ENCODE data around the gene LILRB3.
"Not testable (repeated sequence)": the region's sequence is repeated elsewhere in the genome, so short reads cannot be mapped to it uniquely, and the experiment has no call there.

LILRB3 gene

GRCh38 chr19:54222474-54223276 lies at the start of gene LILRB3:
LILRB3 (minus strand) TSS chr19:54223007; CDS start chr19:54222976, 31 bp downstream.
- DNase-seq (ENCODE audit: low spot score) = not testable (repeated sequence)

GRCh38 chr19:54272181-54272580 lies 49.4 kb upstream of the LILRB3 start:
- DNase-seq (ENCODE audit: low spot score) = not testable (repeated sequence)

- not testable (repeated sequence) for DNase-seq (ENCODE audit: low spot score)
Measured at GRCh38 chr19:54271587-54271986, 48.8 kb upstream of the LILRB3 start.

- DNase-seq (ENCODE audit: low spot score) = no peak
Measured at GRCh38 chr19:54271106-54271505, 48.3 kb upstream of the LILRB3 start.

GRCh38 chr19:54268936-54269335 lies 46.1 kb upstream of the LILRB3 start:
- DNase-seq (ENCODE audit: low spot score) = no peak

GRCh38 chr19:54266133-54266532 lies 43.3 kb upstream of the LILRB3 start:
- peak; percentile 67 for DNase-seq (ENCODE audit: low spot score)

- DNase-seq (ENCODE audit: low spot score) = no peak
Measured at GRCh38 chr19:54262470-54262869, 39.7 kb upstream of the LILRB3 start.

GRCh38 chr19:54262066-54262465 lies 39.3 kb upstream of the LILRB3 start:
- no peak for DNase-seq (ENCODE audit: low spot score)

- DNase-seq (ENCODE audit: low spot score) = no peak
Measured at GRCh38 chr19:54257116-54257480, 34.3 kb upstream of the LILRB3 start, which contains the start of gene LILRB5. LILRB5 (minus strand) TSS chr19:54257273; CDS start chr19:54257193, 80 bp downstream.

GRCh38 chr19:54256250-54257115 lies 33.7 kb upstream of the LILRB3 start:
- DNase-seq (ENCODE audit: low spot score) = no peak

- no peak for DNase-seq (ENCODE audit: low spot score)
Measured at GRCh38 chr19:54255105-54255775, 32.4 kb upstream of the LILRB3 start.

GRCh38 chr19:54254195-54254906 lies 31.5 kb upstream of the LILRB3 start:
- DNase-seq (ENCODE audit: low spot score) = no peak

- no peak for DNase-seq (ENCODE audit: low spot score)
Measured at GRCh38 chr19:54253331-54254194, 30.8 kb upstream of the LILRB3 start.

GRCh38 chr19:54252845-54253244 lies 30.0 kb upstream of the LILRB3 start:
- no peak for DNase-seq (ENCODE audit: low spot score)

GRCh38 chr19:54252243-54252642 lies 29.4 kb upstream of the LILRB3 start:
- DNase-seq (ENCODE audit: low spot score) = no peak

- DNase-seq (ENCODE audit: low spot score) = no peak
Measured at GRCh38 chr19:54248016-54248601, 25.3 kb upstream of the LILRB3 start.

GRCh38 chr19:54247106-54247930 lies 24.5 kb upstream of the LILRB3 start:
- no peak for DNase-seq (ENCODE audit: low spot score)

- no peak for DNase-seq (ENCODE audit: low spot score)
Measured at GRCh38 chr19:54245936-54246335, 23.1 kb upstream of the LILRB3 start.

GRCh38 chr19:54243809-54244208 lies 21.0 kb upstream of the LILRB3 start:
- DNase-seq (ENCODE audit: low spot score) = not testable (repeated sequence)

Data from D341Med (cell line).